ENCODE data around the gene ULBP2. TPM values are rescaled to one million over a fixed set of nuclear protein-coding genes. Genes with fewer than 3 reads are reported as not detected.
"Not testable (repeated sequence)": the region's sequence is repeated elsewhere in the genome, so short reads cannot be mapped to it uniquely, and the experiment has no call there.

Gene ULBP2
- total RNA-seq, 2 experiments from 2014 or later = 0.90 to 1.2 TPM

- POLR2A ChIA-PET = not testable (repeated sequence)
These were observed 4.8 kb downstream of the ULBP2 start for GRCh38 chr6:149946631-149947030.

DNA sequence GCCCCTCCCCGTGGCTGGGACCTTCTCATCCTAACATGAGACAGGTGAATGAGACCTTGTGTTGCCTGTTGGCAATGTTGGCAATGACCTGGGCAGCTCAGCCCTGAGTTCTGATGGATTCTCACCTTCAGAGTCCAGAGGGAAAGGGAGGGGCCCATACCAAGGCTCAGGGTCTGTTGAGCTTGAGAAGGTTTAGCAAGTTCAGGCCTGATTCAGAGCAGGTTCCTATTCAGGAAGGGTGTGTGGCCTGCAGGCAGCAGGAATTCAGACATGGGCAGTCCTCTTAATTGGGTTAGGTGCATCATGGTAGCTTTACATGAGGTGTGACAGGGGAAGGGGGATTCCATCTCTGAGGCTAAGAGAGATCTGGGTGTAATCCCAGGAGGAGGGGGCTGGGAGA lies 5.7 kb downstream of the ULBP2 start:
- intact Hi-C loops (cut with micrococcal nuclease); H3K27ac Mint-ChIP-seq; H3K4me3 Mint-ChIP-seq; H3K36me3 Mint-ChIP-seq; POLR2A ChIA-PET; H3K9me3 Mint-ChIP-seq; DNase-seq; H3K4me1 Mint-ChIP-seq (ENCODE audit: low read depth); CTCF ChIA-PET: not testable (repeated sequence)
- H3K27me3 Mint-ChIP-seq = peaks cover 39% of the 10 kb centered on the region

More at GRCh38 chr6:149946631-149947030, 4.8 kb downstream of the ULBP2 start:
- H3K4me1 Mint-ChIP-seq (ENCODE audit: low read depth); H3K4me3 Mint-ChIP-seq; H3K27ac Mint-ChIP-seq; CTCF ChIA-PET; DNase-seq; intact Hi-C loops (cut with micrococcal nuclease); H3K9me3 Mint-ChIP-seq; H3K36me3 Mint-ChIP-seq: not testable (repeated sequence)
- H3K27me3 Mint-ChIP-seq = peaks cover 33% of the 10 kb centered on the region

DNA sequence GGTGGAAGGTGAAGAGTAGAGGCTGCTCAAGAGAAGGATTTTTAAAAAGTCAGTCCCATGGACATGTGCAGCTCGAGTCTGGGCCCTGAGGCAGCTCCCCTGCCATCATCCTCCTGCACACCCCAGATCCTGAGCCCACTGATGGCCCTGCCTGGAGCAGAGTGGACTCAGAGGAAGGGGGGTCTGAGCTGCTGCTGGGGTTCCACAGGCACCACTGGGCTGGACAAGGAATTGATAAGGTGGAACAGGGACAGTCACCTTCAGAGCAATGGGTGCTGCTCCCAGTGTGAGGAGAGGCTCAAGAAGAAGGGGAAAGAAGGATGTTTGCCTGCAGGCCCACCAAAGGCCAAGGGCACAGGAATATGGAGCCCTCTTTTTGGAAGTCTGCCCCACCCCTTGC lies 6.2 kb downstream of the ULBP2 start:
- POLR2A ChIA-PET = no interaction called here
- Mint-ChIP-seq H3K27ac (no peak overlapping the region), H3K36me3 (no peaks in the 10 kb centered on the region), H3K27me3 (peaks cover 39% of the 10 kb centered on the region), H3K9me3 (no peaks in the 10 kb centered on the region), H3K4me1 (ENCODE audit: low read depth) (no peaks in the 10 kb centered on the region), H3K4me3 (no peak overlapping the region)
- intact Hi-C loops (cut with micrococcal nuclease) = no loop called here
- no peak for DNase-seq
- CTCF ChIA-PET = interaction anchor here (1.3 kb wide), 1 partner anchor 69 kb away, joined by 4 read pairs; no protein-coding TSS in a partner anchor

GRCh38 chr6:149948616-149949015 lies 6.8 kb downstream of the ULBP2 start:
- H3K4me3 Mint-ChIP-seq = no peak overlapping the region
- peaks cover 3% of the 10 kb centered on the region for H3K4me1 Mint-ChIP-seq (ENCODE audit: low read depth)
- ChIA-PET POLR2A (no interaction called here), CTCF (interaction anchor here (1.3 kb wide), 1 partner anchor 68 kb away, joined by 4 read pairs; no protein-coding TSS in a partner anchor)
- no peak for DNase-seq
- no peaks in the 10 kb centered on the region for H3K9me3 Mint-ChIP-seq
- peaks cover 45% of the 10 kb centered on the region for H3K27me3 Mint-ChIP-seq
- H3K27ac Mint-ChIP-seq = no peak overlapping the region
- intact Hi-C loops (cut with micrococcal nuclease) = no loop called here
- no peaks in the 10 kb centered on the region for H3K36me3 Mint-ChIP-seq

- H3K36me3 Mint-ChIP-seq = no peaks in the 10 kb centered on the region
- H3K27me3 Mint-ChIP-seq = peaks cover 52% of the 10 kb centered on the region
- DNase-seq = no peak
- no peak overlapping the region for H3K27ac Mint-ChIP-seq
- POLR2A ChIA-PET = no interaction called here
- peaks cover 7% of the 10 kb centered on the region for H3K4me1 Mint-ChIP-seq (ENCODE audit: low read depth)
- H3K9me3 Mint-ChIP-seq = no peaks in the 10 kb centered on the region
- CTCF ChIA-PET = no interaction called here
- H3K4me3 Mint-ChIP-seq = no peak overlapping the region
- intact Hi-C loops (cut with micrococcal nuclease) = no loop called here
These were observed 8.6 kb downstream of the ULBP2 start for GRCh38 chr6:149950423-149950822.

DNA sequence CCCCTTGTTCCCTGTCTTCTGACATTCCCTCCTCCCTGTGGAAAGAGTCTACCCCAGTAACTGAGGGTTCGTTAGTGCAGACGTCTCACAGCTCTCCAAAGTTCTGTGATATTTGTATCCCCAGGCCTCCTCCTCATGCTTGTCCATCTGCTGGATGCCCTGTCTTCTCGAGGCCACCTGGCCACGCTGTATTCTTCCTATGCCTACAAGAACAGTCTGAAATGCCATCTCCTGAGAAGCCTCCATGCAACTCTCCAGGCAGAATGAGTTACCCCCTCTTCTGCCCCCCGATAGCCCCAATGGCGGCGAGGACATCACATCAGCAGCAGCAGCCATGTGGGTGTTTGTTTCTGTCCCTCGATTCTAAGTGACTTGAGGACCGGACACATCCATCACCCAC lies 9.3 kb downstream of the ULBP2 start:
- intact Hi-C loops (cut with micrococcal nuclease) = no loop called here
- Mint-ChIP-seq H3K36me3 (no peaks in the 10 kb centered on the region), H3K27ac (no peak overlapping the region), H3K4me3 (no peak overlapping the region), H3K9me3 (no peaks in the 10 kb centered on the region), H3K27me3 (peaks cover 59% of the 10 kb centered on the region), H3K4me1 (ENCODE audit: low read depth) (peaks cover 7% of the 10 kb centered on the region)
- POLR2A ChIA-PET = no interaction called here
- CTCF ChIA-PET = no interaction called here
- no peak for DNase-seq

GRCh38 chr6:149951626-149952025 lies 9.8 kb downstream of the ULBP2 start:
- ChIA-PET CTCF (interaction anchor here (0.7 kb wide), 1 partner anchor 116 kb away, joined by 3 read pairs; no protein-coding TSS in a partner anchor), POLR2A (no interaction called here)
- peaks cover 7% of the 10 kb centered on the region for H3K4me1 Mint-ChIP-seq (ENCODE audit: low read depth)
- H3K9me3 Mint-ChIP-seq = no peaks in the 10 kb centered on the region
- no peak overlapping the region for H3K27ac Mint-ChIP-seq
- intact Hi-C loops (cut with micrococcal nuclease) = no loop called here
- no peaks in the 10 kb centered on the region for H3K36me3 Mint-ChIP-seq
- peaks cover 61% of the 10 kb centered on the region for H3K27me3 Mint-ChIP-seq
- no peak overlapping the region for H3K4me3 Mint-ChIP-seq
- no peak for DNase-seq

- DNase-seq; H3K4me1 Mint-ChIP-seq (ENCODE audit: low read depth); POLR2A ChIA-PET; H3K4me3 Mint-ChIP-seq; intact Hi-C loops (cut with micrococcal nuclease); H3K9me3 Mint-ChIP-seq; H3K36me3 Mint-ChIP-seq; H3K27ac Mint-ChIP-seq: not testable (repeated sequence)
- peaks cover 65% of the 10 kb centered on the region for H3K27me3 Mint-ChIP-seq
- CTCF ChIA-PET = interaction anchor here (1.4 to 2.1 kb wide), 2 partner anchors 18 to 63 kb away, joined by 3 to 8 read pairs; no protein-coding TSS in a partner anchor
These were observed 11.6 kb downstream of the ULBP2 start for GRCh38 chr6:149953390-149953789.

GRCh38 chr6:149953934-149954327 lies 12.1 kb downstream of the ULBP2 start:
- H3K4me3 Mint-ChIP-seq; H3K9me3 Mint-ChIP-seq; intact Hi-C loops (cut with micrococcal nuclease): not testable (repeated sequence)

DNA sequence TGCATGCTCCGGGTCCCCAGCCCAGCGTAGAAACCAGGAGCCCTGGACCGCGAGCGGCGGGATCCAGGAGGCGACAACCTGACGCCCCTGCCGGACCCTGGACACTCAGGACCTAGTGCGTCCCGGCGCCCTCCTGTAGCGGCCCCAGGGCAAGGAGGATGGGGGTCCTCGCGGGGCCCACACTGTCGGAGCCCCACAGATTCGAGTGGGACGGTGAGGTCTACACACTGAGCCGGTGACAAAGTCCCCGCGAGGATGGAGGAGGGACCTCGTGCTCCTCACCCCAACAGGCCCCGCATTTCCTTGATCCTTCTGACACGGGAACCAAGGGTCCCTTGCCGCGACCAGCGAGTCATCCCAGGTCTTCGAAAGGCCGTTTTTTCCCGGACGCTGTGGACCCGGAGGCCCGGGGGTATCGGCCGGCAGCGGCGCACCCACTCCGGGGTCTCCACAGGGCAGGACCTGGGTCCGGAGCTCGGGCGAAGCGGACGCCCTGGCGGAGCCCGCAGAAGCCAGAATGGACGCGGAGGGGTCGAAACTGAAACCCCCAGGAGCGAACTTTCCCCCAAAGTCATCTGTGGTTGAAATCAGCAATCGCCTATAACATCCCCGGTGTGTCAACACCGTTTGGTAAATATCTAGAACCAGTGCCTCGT lies 12.6 kb downstream of the ULBP2 start:
- POLR2A ChIA-PET; H3K27ac Mint-ChIP-seq; DNase-seq; H3K36me3 Mint-ChIP-seq; H3K4me3 Mint-ChIP-seq; intact Hi-C loops (cut with micrococcal nuclease); H3K9me3 Mint-ChIP-seq; H3K4me1 Mint-ChIP-seq (ENCODE audit: low read depth); CTCF ChIA-PET: not testable (repeated sequence)
- H3K27me3 Mint-ChIP-seq = peaks cover 71% of the 10 kb centered on the region

More at GRCh38 chr6:149953934-149954327, 12.1 kb downstream of the ULBP2 start:
- DNase-seq; POLR2A ChIA-PET; H3K36me3 Mint-ChIP-seq; H3K27ac Mint-ChIP-seq; H3K4me1 Mint-ChIP-seq (ENCODE audit: low read depth): not testable (repeated sequence)
- peaks cover 68% of the 10 kb centered on the region for H3K27me3 Mint-ChIP-seq
- CTCF ChIA-PET = interaction anchor here (2.1 kb wide), 1 partner anchor 63 kb away, joined by 8 read pairs; no protein-coding TSS in a partner anchor

DNA sequence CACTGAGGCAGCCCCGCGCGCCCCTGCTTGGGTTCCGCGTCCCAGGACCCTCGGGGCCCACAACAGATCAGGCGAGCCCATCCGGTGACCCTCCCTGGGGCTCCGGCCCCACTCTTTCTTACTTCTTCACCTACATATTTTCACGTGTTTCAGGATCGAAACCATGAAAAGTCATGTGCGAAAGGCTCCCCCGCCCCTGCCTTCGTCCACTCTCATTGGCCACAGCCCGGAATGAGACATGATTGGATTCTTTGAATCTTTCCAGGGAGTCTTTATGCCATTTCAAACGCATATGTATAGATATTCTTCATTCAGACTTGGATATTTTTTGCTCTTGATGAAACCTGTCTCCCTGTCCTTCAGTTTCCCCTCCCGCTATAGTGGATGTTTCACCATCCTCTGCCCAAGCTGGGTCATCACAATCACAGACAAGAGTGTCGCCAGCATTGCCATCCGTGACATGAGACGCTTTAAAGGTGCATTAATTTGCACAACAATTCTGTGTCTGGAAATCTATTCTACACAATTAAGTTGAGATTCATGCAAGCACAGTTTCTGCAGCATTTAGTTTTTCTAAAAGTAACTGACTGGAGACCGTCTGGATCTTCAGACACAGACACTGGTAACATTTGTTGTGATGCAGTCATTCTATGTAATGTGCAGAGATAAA lies 13.3 kb downstream of the ULBP2 start:
- H3K9me3 Mint-ChIP-seq, CTCF ChIA-PET: not testable (repeated sequence)
- H3K27me3 Mint-ChIP-seq = peaks cover 71% of the 10 kb centered on the region

GRCh38 chr6:149955654-149956317 lies 14.0 kb downstream of the ULBP2 start:
- peaks cover 70% of the 10 kb centered on the region for H3K27me3 Mint-ChIP-seq

More for the DNA sequence above, 13.3 kb downstream of the ULBP2 start:
- H3K27ac Mint-ChIP-seq; POLR2A ChIA-PET; intact Hi-C loops (cut with micrococcal nuclease); H3K4me3 Mint-ChIP-seq; H3K36me3 Mint-ChIP-seq; DNase-seq: not testable (repeated sequence)
- peaks cover 12% of the 10 kb centered on the region for H3K4me1 Mint-ChIP-seq (ENCODE audit: low read depth)

More at GRCh38 chr6:149955654-149956317, 14.0 kb downstream of the ULBP2 start:
- H3K36me3 Mint-ChIP-seq; H3K9me3 Mint-ChIP-seq; H3K4me3 Mint-ChIP-seq; CTCF ChIA-PET; POLR2A ChIA-PET; H3K27ac Mint-ChIP-seq; DNase-seq; intact Hi-C loops (cut with micrococcal nuclease): not testable (repeated sequence)
- peaks cover 12% of the 10 kb centered on the region for H3K4me1 Mint-ChIP-seq (ENCODE audit: low read depth)
